Mammary epithelial cell (primary cell): ENCODE data around the gene ARHGAP5.

Experiments
- CTCF ChIP-seq, 2 donors: IDR thresholded peaks in 1 of 2; conservative IDR thresholded peaks in 1 of 2; 2 replicates each; pipeline ENCODE4 v1.5.1; 2011 to 2012; ENCODE audit warnings: inconsistent platforms in 2 of 2, low read length in 2 of 2, mild to moderate bottlenecking in 2 of 2, control low read depth in 1 of 2, low read depth in 1 of 2; ENCODE audit not compliant: insufficient read depth in 1 of 2; ENCODE audit errors: extremely low read depth in 1 of 2
- EZH2 ChIP-seq: IDR thresholded peaks from 2 replicates; pipeline ENCODE4 v1.6.1; 2012; ENCODE audit warnings: low read length, inconsistent platforms, borderline replicate concordance

- TF ChIP-seq CTCF (conservative IDR thresholded peaks at IDR 0.05 in 1 of 2, IDR thresholded peaks at IDR 0.05 in 1 of 2; ENCODE audit: extremely low read depth in 1 of 2, insufficient read depth in 1 of 2, low read depth in 1 of 2, low read length in 2 of 2): no peak
- TF ChIP-seq EZH2: no peak
Measured at GRCh38 chr14:32201193-32201815, 124.2 kb downstream of the ARHGAP5 start.
